SK-N-SH treated with all-trans-retinoic acid at 6 μM for 48 hours (cell line): ENCODE data around the gene DLG3.

ENCODE experiments used
- ATAC-seq: fragments of 200-7000 bp; cut with Tn5 transposase; 3 replicates; pipeline ENCODE4 v1.9.1; 2020; ENCODE audit warnings: mild to moderate bottlenecking, moderate library complexity
- ARNTL ChIP-seq: fragments of 450-650 bp; formaldehyde crosslinking; IDR thresholded peaks from 2 replicates; pipeline ENCODE4 v1.5.0; 2020; ENCODE audit warnings: low read depth, mild to moderate bottlenecking, moderate library complexity, borderline replicate concordance
- BACH2 ChIP-seq: fragments of 250-450 bp; sonication (Bioruptor Pico); IDR thresholded peaks from 2 replicates; pipeline ENCODE4 v1.9.0; 2021; ENCODE audit warnings: mild to moderate bottlenecking, borderline replicate concordance
- CREB5 ChIP-seq: fragments of 250-450 bp; sonication (Bioruptor Pico); IDR thresholded peaks from 2 replicates; pipeline ENCODE4 v1.5.1; 2020; ENCODE audit warnings: low read depth, mild to moderate bottlenecking, moderate library complexity
- CSDC2 ChIP-seq: fragments of 250-450 bp; sonication (Bioruptor Pico); IDR thresholded peaks from 2 replicates; pipeline ENCODE4 v1.5.0; 2020; ENCODE audit warnings: mild to moderate bottlenecking, moderate library complexity
- CSRNP3 ChIP-seq: fragments of 250-450 bp; sonication (Bioruptor Pico); IDR thresholded peaks from 2 replicates; pipeline ENCODE4 v1.5.1; 2021; ENCODE audit warnings: mild to moderate bottlenecking, moderate library complexity
- ESRRG ChIP-seq: fragments of 250-450 bp; sonication (Bioruptor Pico); IDR thresholded peaks from 2 replicates; pipeline ENCODE4 v1.6.1; 2021; ENCODE audit warnings: mild to moderate bottlenecking
- GLIS3 ChIP-seq: fragments of 250-450 bp; sonication (Bioruptor Pico); IDR thresholded peaks from 2 replicates; pipeline ENCODE4 v1.5.0; 2020; ENCODE audit warnings: mild to moderate bottlenecking, moderate library complexity
- ISL1 ChIP-seq: fragments of 250-450 bp; sonication (Bioruptor Pico); IDR thresholded peaks from 2 replicates; pipeline ENCODE4 v2.1.2; 2022; ENCODE audit warnings: mild to moderate bottlenecking, moderate library complexity
- OSR1 ChIP-seq: fragments of 250-450 bp; sonication (Bioruptor Pico); IDR thresholded peaks from 2 replicates; pipeline ENCODE4 v1.8.0; 2022; ENCODE audit warnings: moderate library complexity, mild to moderate bottlenecking, inconsistent platforms
- POU6F1 ChIP-seq: fragments of 250-450 bp; sonication (Bioruptor Pico); IDR thresholded peaks from 2 replicates; pipeline ENCODE4 v1.8.0; 2021; ENCODE audit warnings: low read depth, mild to moderate bottlenecking, moderate library complexity, borderline replicate concordance
- PPARA ChIP-seq: fragments of 250-450 bp; sonication (Bioruptor Pico); IDR thresholded peaks from 2 replicates; pipeline ENCODE4 v1.5.0; 2020; ENCODE audit warnings: mild to moderate bottlenecking, borderline replicate concordance
- RARB ChIP-seq: fragments of 250-450 bp; sonication (Bioruptor Pico); IDR thresholded peaks from 2 replicates; pipeline ENCODE4 v1.8.0; 2021; ENCODE audit warnings: mild to moderate bottlenecking, moderate library complexity
- SNAI2 ChIP-seq: fragments of 250-450 bp; sonication (Bioruptor Pico); IDR thresholded peaks from 2 replicates; pipeline ENCODE4 v1.5.0; 2020; ENCODE audit warnings: mild to moderate bottlenecking, moderate library complexity
- TCF4 ChIP-seq: fragments of 250-450 bp; sonication (Bioruptor Pico); IDR thresholded peaks from 2 replicates; pipeline ENCODE4 v1.8.0; 2021; ENCODE audit warnings: mild to moderate bottlenecking, moderate library complexity, borderline replicate concordance
- TOX ChIP-seq: fragments of 250-450 bp; sonication (Bioruptor Pico); IDR thresholded peaks from 2 replicates; pipeline ENCODE4 v1.8.0; 2021; ENCODE audit warnings: mild to moderate bottlenecking, moderate library complexity, borderline replicate concordance
- TSHZ2 ChIP-seq: fragments of 250-450 bp; sonication (Bioruptor Pico); IDR thresholded peaks from 2 replicates; pipeline ENCODE4 v1.5.0; 2020; ENCODE audit warnings: mild to moderate bottlenecking, moderate library complexity
- ZC3H10 ChIP-seq: fragments of 250-450 bp; sonication (Bioruptor Pico); IDR thresholded peaks from 2 replicates; pipeline ENCODE4 v1.5.1; 2021; ENCODE audit warnings: mild to moderate bottlenecking, moderate library complexity
- ZFP30 ChIP-seq: fragments of 450-650 bp; formaldehyde crosslinking; IDR thresholded peaks from 2 replicates; pipeline ENCODE4 v1.5.0; 2022; ENCODE audit warnings: mild to moderate bottlenecking, moderate library complexity
- ZNF565 ChIP-seq: fragments of 450-650 bp; formaldehyde crosslinking; conservative IDR thresholded peaks from 2 replicates; pipeline ENCODE4 v1.5.0; 2020; ENCODE audit warnings: low read depth, mild to moderate bottlenecking, moderate library complexity
- ZNF70 ChIP-seq: fragments of 450-650 bp; formaldehyde crosslinking; IDR thresholded peaks from 2 replicates; pipeline ENCODE4 v1.5.0; 2020; ENCODE audit warnings: mild to moderate bottlenecking, moderate library complexity
- ZNF8 ChIP-seq: fragments of 450-650 bp; formaldehyde crosslinking; IDR thresholded peaks from 2 replicates; pipeline ENCODE4 v1.5.0; 2020; ENCODE audit warnings: mild to moderate bottlenecking, moderate library complexity
- TF ChIP-seq, protein P1 (sequence below): fragments of 250-450 bp; sonication (Bioruptor Pico); IDR thresholded peaks from 2 replicates; pipeline ENCODE4 v1.8.0; 2020; ENCODE audit warnings: mild to moderate bottlenecking, moderate library complexity, borderline replicate concordance

DLG3 gene

DNA sequence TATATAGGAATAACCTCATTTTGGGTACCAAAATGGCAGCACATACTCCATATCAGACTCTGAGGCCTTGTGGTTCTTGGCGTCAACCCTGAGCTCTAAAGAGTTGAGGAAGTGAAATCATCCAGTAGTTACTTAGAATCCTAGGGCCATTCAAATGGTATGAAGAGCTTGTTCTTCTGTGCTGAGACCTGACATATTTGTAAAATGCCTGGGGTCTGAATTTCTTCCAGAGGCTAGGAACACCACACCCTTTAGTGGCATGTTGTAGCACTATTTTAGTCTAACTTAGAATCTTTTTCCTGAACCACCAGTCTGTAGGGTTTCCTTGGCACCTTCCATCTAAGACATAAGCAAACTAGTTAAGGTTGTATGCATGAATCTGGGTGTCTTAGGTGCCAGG lies 39.6 kb upstream of the DLG3 start:
- TF ChIP-seq CSDC2 (no peak), ARNTL (CRISPR knock-in tag) (no peak), OSR1 (CRISPR knock-in tag) (no peak), ZNF70 (CRISPR knock-in tag) (no peak), ZNF8 (CRISPR knock-in tag) (no peak), TCF4 (CRISPR knock-in tag) (no peak), ZFP30 (CRISPR knock-in tag) (no peak), CSRNP3 (CRISPR knock-in tag) (no peak), GLIS3 (CRISPR knock-in tag) (no peak), POU6F1 (CRISPR knock-in tag) (no peak), ESRRG (CRISPR knock-in tag) (no peak), ZC3H10 (no peak), PPARA (no peak)
- no peak for ATAC-seq

DNA sequence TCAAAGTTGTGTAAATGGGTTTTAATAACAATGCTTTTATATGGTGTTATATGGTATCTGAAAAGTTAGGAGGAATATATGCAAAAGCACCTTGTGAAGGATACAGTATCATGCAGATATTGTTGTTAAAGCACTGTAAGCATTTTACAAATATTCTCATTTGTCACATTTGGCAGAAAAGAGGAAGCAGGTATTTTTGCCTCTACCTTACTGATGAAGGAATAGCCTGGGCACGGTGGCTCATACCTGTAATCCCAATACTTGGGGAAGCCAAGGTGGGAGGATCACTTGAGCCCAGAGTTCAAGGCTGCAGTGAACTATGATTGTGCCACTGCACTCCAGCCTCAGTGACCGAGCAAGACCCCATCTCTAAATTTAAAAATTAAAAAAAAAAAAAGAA lies 33.7 kb upstream of the DLG3 start:
- TF ChIP-seq BACH2 (CRISPR knock-in tag): no peak
- TF ChIP-seq, all 23 proteins: peak for 0
- no peak for ATAC-seq

- ATAC-seq: no peak
- TF ChIP-seq ZFP30 (CRISPR knock-in tag): no peak
- TF ChIP-seq TCF4 (CRISPR knock-in tag): no peak
- TF ChIP-seq, protein P1, sequence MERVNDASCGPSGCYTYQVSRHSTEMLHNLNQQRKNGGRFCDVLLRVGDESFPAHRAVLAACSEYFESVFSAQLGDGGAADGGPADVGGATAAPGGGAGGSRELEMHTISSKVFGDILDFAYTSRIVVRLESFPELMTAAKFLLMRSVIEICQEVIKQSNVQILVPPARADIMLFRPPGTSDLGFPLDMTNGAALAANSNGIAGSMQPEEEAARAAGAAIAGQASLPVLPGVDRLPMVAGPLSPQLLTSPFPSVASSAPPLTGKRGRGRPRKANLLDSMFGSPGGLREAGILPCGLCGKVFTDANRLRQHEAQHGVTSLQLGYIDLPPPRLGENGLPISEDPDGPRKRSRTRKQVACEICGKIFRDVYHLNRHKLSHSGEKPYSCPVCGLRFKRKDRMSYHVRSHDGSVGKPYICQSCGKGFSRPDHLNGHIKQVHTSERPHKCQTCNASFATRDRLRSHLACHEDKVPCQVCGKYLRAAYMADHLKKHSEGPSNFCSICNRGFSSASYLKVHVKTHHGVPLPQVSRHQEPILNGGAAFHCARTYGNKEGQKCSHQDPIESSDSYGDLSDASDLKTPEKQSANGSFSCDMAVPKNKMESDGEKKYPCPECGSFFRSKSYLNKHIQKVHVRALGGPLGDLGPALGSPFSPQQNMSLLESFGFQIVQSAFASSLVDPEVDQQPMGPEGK (CRISPR knock-in tag): no peak
- no peak for TF ChIP-seq CREB5
- no peak for TF ChIP-seq ISL1
- no peak for TF ChIP-seq RARB (CRISPR knock-in tag)
- no peak for TF ChIP-seq OSR1 (CRISPR knock-in tag)
- no peak for TF ChIP-seq ZNF565
- TF ChIP-seq TOX (CRISPR knock-in tag): no peak
These were observed 33.2 kb upstream of the DLG3 start for GRCh38 chrX:70411475-70411874.

DNA sequence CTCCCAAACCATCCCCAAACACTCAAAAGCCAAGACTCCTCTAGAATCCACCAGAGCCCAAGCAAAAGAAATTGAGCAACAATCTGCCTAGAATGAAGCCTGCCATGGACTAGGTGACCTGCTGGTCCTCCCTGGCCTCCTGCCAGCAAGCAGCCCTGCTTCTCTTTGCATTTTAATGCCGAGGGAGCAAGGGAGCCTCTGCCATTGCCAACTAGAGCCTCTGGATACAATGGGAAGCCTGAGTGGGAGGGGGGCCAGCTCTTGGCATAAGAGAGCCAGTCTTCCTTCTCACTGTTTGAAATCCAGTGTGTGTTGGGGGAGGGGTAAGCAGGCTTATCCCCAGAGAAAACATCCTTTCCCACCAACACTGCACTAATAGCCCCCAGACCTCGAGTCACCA lies 23.0 kb upstream of the DLG3 start:
- TF ChIP-seq ZNF70 (CRISPR knock-in tag) (no peak), TOX (CRISPR knock-in tag) (no peak), SNAI2 (CRISPR knock-in tag) (no peak), CSRNP3 (CRISPR knock-in tag) (no peak), TCF4 (CRISPR knock-in tag) (no peak), BACH2 (CRISPR knock-in tag) (no peak), RARB (CRISPR knock-in tag) (no peak), POU6F1 (CRISPR knock-in tag) (no peak), TSHZ2 (no peak)
- no peak for ATAC-seq
